Mononuclear cell (primary cell): ENCODE data around the gene HS6ST2. TPM values are rescaled to one million over a fixed set of nuclear protein-coding genes. Genes with fewer than 3 reads are reported as not detected.

Experiments
- H3K27me3 ChIP-seq: 2 replicates; pipeline ENCODE4 v1.6.0; 2011; ENCODE audit warnings: low read length, control low read depth; ENCODE audit not compliant: insufficient read depth
- H3K4me1 ChIP-seq: 2 replicates; pipeline ENCODE4 v1.5.1; 2011; ENCODE audit warnings: mild to moderate bottlenecking, low read length, control low read depth; ENCODE audit not compliant: insufficient read depth
- H3K4me3 ChIP-seq: 2 replicates; pipeline ENCODE4 v1.5.1; 2011; ENCODE audit warnings: mild to moderate bottlenecking, low read length, moderate library complexity
- H3K9me3 ChIP-seq: 2 replicates; pipeline ENCODE4 v1.5.1; 2011; ENCODE audit warnings: low read depth, mild to moderate bottlenecking, control low read depth, low read length
- total RNA-seq: library from RNA; depleted of rRNA; stranded (reverse); fragments of >200 nt; gene quantifications from one replicate; pipeline ENCODE4 v1.2.3, GENCODE V29; 2012

The HS6ST2 gene
- total RNA-seq, 1 donor = not detected

DNA sequence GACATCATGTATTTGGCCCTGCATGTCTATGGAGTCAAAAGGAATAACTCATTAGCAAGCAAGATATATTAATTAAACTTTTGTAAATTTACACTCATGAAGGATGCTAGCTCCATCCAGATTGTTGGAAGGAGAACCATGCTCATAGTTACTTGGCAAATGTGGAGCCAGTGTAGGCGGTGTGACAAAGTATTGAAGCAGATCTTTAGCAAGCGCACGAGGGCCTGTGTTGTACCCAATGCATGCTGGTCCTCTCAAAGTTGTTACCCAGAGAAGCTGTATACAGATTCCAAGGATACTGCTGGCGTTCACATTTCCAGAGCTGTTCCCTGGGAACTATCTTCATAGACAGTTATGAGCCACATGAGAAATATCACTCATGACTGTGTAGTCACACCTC is 273.2 kb downstream of the HS6ST2 start:
- H3K9me3 ChIP-seq = no peaks in the 10 kb centered on the region
- H3K27me3 ChIP-seq = no peaks in the 10 kb centered on the region
- H3K4me1 ChIP-seq = no peaks in the 10 kb centered on the region
- no peak overlapping the region for H3K4me3 ChIP-seq

DNA sequence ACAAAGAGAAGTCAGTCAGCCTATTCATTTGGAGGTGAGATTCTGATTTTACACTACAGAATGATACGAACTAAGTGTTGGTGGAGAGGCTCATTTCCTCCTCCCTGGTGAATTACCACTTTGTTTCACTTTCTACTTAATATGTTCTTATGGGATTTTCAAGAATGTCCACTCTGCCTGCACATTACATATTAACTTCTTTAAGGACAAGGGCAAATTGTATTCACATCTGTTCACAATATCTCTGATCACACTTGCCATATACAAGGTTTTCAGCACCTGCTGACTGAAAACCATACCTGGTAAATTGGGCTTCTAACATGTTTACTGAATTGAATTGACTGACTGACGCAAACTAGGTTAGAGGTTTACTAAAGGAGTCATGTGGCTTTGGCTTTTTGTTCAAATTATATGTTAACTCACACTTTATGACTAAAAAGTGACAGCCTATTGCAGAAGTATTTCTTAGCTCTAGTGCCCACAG is 281.2 kb downstream of the HS6ST2 start:
- Histone ChIP-seq H3K4me1 (no peaks in the 10 kb centered on the region), H3K27me3 (no peaks in the 10 kb centered on the region), H3K9me3 (no peaks in the 10 kb centered on the region), H3K4me3 (no peak overlapping the region)

DNA sequence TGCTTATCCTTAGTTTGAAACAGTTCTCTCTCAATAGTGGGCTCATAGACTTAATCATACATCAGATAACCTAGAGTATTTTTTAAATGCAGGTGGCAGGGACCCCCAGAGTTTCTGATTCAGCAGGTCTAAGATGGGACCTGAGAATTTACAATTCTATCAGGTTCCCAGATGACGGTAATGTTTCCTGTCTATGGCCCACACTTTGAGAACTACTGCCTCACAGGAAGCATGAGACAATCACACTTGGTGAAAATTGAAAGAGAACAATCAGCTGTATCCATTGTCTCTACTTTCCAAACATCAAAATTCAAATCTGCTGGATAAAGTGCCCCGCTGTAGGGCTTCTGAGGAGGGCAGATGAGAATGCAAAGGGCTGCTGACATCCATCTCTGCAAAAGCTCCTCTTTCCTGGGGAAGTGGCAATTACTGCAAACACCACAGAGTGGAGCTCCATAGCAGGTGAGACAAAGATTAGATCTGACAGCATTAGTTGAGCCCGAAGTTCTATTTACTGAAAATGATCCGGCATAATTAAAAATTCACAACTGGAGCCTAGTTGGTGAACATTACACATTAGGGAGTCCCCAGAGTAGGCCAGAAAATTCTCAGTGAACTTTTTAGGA is 281.8 kb downstream of the HS6ST2 start:
- H3K4me3 ChIP-seq = no peak overlapping the region

DNA sequence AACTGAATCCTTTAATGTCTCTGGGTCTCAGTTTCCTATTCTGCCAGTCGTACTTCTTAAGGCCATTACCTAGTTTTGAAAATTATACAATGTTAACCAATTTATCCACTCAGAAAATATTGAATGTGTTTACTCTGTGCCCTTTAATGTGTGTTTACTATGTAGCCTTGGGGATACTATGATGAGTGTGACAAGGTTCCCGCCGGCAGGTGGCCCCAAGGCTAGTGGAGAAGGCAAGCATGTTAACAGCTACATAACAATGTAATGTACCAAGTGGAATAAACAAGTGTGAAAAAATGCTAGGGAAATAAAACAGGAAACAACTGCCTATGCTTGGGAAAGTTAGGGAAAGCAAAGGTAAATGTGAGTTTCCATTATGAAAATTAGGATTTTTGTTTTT is 282.3 kb downstream of the HS6ST2 start:
- H3K4me3 ChIP-seq = no peak overlapping the region

More for the DNA sequence above, 281.8 kb downstream of the HS6ST2 start:
- no peaks in the 10 kb centered on the region for H3K9me3 ChIP-seq
- H3K4me1 ChIP-seq = no peaks in the 10 kb centered on the region
- no peaks in the 10 kb centered on the region for H3K27me3 ChIP-seq

DNA sequence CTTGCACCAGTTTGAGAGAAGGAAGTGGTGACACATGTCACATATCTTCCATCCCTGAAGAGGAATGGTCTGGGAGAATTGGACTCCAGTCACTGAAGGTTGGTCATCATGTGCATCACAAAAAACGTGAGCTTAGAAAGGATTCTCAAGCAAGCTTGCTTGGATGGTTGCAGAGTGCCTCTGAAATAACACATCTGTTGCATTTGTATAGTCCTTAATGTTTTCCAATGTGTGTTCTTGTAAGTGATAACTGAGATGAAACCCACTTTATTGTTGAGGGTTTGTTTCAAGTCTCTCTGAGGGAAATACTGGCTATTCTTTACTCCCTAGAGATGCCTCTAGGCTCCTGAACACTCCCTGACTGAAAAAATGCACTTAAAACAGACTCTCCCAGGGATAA is 285.1 kb downstream of the HS6ST2 start:
- Histone ChIP-seq H3K27me3 (no peaks in the 10 kb centered on the region), H3K4me1 (no peaks in the 10 kb centered on the region), H3K4me3 (no peak overlapping the region), H3K9me3 (no peaks in the 10 kb centered on the region)

More for the DNA sequence above, 282.3 kb downstream of the HS6ST2 start:
- no peaks in the 10 kb centered on the region for H3K4me1 ChIP-seq
- no peaks in the 10 kb centered on the region for H3K27me3 ChIP-seq
- no peaks in the 10 kb centered on the region for H3K9me3 ChIP-seq

DNA sequence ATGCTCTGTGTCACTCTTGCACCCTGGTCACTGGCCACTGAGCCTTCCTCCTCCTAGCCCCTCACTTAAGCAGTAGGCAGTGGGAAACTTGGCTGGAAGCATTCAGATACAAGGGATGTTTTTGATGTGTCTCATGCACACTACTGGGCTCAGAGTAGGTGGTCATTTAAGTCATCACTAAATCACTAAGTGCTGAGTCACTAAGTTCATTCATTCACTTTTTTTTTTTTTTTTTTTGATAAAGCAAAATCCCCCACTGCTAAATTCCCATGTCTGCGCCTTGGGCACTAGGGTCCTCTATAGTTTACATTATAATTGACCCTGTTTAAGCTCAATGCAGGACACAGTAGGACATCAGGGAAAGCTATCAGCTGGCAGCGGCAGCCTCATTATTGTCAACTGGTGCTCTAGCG is 287.2 kb downstream of the HS6ST2 start:
- H3K9me3 ChIP-seq = no peaks in the 10 kb centered on the region
- no peaks in the 10 kb centered on the region for H3K27me3 ChIP-seq
- H3K4me1 ChIP-seq = no peaks in the 10 kb centered on the region
- no peak overlapping the region for H3K4me3 ChIP-seq

DNA sequence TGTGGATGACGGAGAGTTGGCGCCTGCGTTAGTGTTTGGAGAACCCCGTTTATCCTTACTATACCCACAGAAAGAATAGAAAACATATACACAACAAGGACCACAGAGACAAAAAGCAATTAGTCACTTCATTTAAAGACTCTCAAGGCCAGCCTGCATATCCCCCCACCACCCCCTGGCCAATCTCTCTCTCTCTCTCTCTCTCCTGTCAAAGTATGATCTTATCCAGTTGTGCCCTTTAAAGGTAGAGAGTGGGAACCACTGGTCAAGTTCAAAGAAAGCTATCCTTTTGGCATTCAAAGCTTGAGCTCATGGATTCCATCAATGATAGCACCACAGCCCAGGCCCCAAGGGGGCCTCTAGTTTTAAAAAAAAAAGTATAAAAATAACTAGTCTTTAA is 289.3 kb downstream of the HS6ST2 start:
- H3K9me3 ChIP-seq = no peaks in the 10 kb centered on the region
- no peak overlapping the region for H3K4me3 ChIP-seq
- no peaks in the 10 kb centered on the region for H3K4me1 ChIP-seq
- H3K27me3 ChIP-seq = no peaks in the 10 kb centered on the region

DNA sequence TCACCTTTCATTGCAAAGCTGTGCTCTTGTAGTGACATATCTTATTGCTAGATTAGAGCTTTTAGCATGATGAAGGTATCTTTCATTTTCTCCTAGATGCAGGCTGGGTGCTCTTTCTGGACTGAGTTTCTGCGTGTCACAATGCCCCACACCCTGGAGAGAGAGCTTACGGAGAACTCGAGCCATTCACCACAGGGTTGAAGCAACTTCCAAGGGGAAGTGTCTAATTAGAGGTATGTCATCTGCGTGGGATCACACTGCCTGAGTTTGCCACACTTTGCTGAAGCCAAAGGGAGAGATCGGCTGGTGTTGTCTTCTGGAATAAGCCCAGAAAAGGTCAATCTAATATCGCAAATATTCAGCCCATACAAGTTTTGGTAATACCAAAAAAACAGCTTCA is 290.3 kb downstream of the HS6ST2 start:
- Histone ChIP-seq H3K9me3 (no peaks in the 10 kb centered on the region), H3K27me3 (no peaks in the 10 kb centered on the region), H3K4me3 (no peak overlapping the region), H3K4me1 (no peaks in the 10 kb centered on the region)

DNA sequence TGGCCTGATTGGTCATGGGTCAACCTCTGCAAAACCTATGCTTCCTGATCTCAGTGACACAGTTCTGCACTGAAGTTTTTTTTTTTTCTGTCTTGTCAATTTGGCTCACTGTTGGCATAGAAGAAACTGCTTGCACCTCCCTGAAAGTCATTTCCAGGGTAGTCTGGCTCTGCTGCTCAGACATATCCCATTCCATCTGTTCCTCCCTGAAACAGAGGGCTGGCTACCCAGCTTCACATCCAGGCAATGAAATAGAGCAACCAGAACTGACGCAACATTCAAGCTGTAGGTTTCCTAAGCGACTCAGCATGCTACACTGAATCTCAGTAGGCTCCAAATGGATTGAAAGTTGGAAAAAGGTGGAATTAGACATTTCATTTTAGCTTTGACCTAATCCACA is 292.8 kb downstream of the HS6ST2 start:
- Histone ChIP-seq H3K4me1 (no peaks in the 10 kb centered on the region), H3K4me3 (no peak overlapping the region), H3K9me3 (no peaks in the 10 kb centered on the region), H3K27me3 (no peaks in the 10 kb centered on the region)

DNA sequence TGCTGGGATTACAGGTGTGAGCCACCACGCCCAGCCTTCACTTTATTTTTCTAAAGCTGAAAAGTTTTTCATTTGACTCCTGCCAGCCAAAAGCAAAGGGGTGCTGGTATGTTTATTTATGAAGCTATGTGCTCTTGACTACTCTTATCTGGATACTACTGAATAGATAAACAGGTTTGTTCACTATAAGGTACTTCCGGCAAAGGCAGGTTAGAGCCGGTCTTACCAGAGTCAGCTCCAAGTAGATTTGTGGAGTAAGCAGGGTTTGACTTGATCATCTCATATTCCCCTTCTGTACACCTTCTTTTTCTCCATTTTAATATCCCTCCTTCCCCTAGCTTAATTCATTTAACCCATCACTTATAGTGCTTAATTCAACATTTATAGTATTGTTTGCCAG is 294.2 kb downstream of the HS6ST2 start:
- Histone ChIP-seq H3K27me3 (no peaks in the 10 kb centered on the region), H3K4me3 (no peak overlapping the region), H3K9me3 (no peaks in the 10 kb centered on the region), H3K4me1 (no peaks in the 10 kb centered on the region)

DNA sequence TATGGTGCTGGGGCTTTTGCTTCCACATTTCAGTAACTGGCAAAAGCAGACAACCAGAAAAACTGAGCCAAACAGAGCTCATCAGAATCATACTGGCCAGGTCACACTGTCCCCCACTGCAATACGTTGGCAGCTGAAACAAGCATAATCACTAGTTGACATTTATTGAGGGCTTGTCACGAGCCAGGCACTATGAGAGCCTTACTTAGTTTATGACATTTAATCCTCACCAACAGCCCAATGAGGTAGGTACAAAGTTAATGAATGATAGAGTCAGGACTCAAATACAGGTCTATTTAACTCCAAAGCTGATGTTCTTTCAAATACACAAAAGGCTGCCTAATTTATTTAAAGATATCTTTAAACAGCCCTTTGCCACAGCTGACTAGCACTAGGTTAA is 295.6 kb downstream of the HS6ST2 start:
- Histone ChIP-seq H3K9me3 (no peaks in the 10 kb centered on the region), H3K4me3 (no peak overlapping the region), H3K4me1 (no peaks in the 10 kb centered on the region), H3K27me3 (no peaks in the 10 kb centered on the region)

DNA sequence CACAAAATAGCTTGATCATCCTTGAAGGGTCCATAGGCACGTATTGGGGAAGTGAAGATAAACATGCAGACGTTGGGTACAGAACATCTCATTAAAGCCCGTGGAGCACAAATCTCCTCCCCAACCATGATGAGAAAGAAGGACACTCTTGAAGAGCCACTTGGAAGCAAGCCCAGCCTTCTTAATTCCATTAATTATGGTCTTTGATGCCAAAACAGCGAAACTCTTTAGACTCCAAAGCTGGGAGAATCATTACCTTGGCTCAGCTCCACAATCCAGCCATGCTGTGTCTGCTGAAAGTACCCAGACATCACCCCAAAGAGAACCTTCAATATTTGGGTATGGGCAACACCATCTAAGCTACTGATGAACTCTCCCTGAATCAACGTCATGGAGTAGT is 300.6 kb downstream of the HS6ST2 start:
- Histone ChIP-seq H3K4me1 (no peaks in the 10 kb centered on the region), H3K4me3 (no peak overlapping the region), H3K9me3 (no peaks in the 10 kb centered on the region), H3K27me3 (no peaks in the 10 kb centered on the region)

DNA sequence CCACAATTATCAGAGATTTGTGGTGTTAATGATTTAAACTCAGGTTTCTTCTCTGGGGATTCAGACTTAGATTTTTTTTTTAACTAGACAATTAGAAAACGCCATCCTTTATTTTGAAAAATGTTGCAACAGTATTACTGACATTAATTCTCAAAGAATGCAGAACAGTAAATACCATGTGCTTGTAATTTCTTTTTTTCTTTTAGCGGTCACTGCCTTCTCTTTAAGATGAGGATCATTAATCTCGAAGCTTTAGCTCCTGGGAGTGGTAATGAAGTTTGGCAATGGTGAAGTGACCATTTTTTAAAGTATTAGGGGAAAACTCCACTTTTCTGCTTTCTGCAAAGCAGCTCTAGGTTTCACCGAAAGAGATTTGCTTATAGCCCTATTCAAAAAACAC is 305.6 kb downstream of the HS6ST2 start:
- H3K27me3 ChIP-seq = no peaks in the 10 kb centered on the region
- no peaks in the 10 kb centered on the region for H3K9me3 ChIP-seq
- no peak overlapping the region for H3K4me3 ChIP-seq
- no peaks in the 10 kb centered on the region for H3K4me1 ChIP-seq

DNA sequence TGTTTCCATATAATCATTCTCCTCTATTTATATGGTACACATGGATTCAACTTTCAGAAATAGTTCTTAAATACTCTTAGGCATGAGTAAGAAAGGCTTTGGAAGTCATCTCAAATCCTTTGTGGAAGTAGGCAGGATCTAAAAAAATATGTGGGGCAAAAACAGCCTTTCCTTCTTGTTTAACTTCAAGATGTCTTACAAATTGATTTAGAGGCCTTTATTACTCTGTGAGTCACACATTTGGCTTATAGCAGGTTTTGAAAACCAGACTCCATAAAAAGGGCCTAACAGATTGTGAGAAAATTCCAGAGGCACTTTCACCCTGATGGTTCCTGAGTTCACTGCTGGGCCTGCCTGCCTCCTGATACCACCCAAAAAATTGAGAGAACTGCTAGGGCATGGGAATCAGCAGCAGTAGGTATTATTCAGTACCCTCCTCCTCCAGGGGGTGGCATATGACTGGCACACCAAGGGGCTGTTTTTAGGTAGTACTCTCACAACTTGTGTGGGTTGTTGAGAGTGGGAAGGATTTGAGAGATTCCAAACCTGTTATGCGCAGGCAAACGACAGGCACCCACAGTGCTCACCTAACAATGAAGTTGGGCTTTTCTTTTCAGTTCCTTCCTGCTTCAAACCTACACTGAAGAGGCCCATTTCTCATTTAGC is 306.9 kb downstream of the HS6ST2 start:
- Histone ChIP-seq H3K27me3 (no peaks in the 10 kb centered on the region), H3K9me3 (no peaks in the 10 kb centered on the region), H3K4me3 (no peak overlapping the region), H3K4me1 (no peaks in the 10 kb centered on the region)

DNA sequence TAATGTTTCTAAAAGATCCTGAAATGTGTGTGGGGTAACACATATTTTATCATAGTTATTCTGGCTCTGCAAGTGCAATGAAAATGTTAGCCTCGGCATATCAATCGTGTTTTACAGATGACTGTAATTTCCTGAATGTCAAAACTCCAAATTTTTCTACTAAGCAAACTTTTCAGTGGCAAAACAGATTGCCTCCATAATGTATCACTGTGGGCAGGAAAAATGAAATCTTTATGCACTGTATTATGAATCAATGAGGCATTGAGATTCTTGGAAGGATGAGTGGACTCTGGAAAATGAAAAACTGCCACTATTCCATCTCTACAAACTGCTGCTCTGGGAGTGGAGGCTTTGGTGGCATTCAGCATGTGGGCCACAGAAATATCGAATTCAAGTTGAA is 309.5 kb downstream of the HS6ST2 start:
- Histone ChIP-seq H3K4me1 (no peaks in the 10 kb centered on the region), H3K9me3 (no peaks in the 10 kb centered on the region), H3K27me3 (no peaks in the 10 kb centered on the region), H3K4me3 (no peak overlapping the region)

DNA sequence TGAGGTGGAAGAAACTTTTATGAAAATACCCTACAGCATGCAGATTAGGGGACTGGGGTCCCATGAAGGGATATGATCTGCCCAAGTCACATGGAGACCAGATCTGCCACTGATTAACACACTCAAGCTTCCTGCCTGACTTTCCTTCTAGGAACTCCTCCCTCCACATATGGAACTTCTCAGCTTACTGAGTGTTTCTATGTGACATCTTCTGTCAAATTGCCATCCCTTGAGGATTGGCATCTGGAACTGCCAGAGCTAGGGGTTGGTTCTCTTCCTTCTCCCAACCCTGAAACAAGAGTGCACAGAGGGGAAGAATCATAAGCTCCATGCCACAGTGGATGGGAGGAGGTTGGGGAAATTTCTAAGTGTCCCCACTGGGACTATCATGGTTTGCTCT is 319.0 kb downstream of the HS6ST2 start:
- Histone ChIP-seq H3K9me3 (no peaks in the 10 kb centered on the region), H3K27me3 (no peaks in the 10 kb centered on the region), H3K4me3 (no peak overlapping the region), H3K4me1 (no peaks in the 10 kb centered on the region)
